GM23338 (cell line): Measurements from ENCODE around the gene KRTCAP3. TPM values are rescaled to one million over a fixed set of nuclear protein-coding genes. Genes with fewer than 3 reads are reported as not detected.
A peak's percentile ranks its signal among the peaks of the same experiment; 100 is the strongest.

Source experiments
- ATAC-seq: fragments of 200-7000 bp; cut with Tn5 transposase; 3 replicates; pipeline ENCODE4 v1.9.1; 2020
- DNase-seq: peaks from one replicate; pipeline ENCODE4 v3.0.0-alpha.2; 2015; ENCODE audit warnings: low spot score
- H2AFZ ChIP-seq: fragments of 200-600 bp; sonication (generic); 2 replicates; pipeline ENCODE4 v1.8.0; 2016; ENCODE audit warnings: antibody characterized with exemption, mild to moderate bottlenecking, moderate library complexity
- H3F3A ChIP-seq: fragments of 200-600 bp; sonication (generic); replicated peaks from 2 replicates; pipeline ENCODE4 v1.8.0; 2017; ENCODE audit warnings: antibody characterized with exemption, mixed run types, low read depth
- H3K27ac ChIP-seq: fragments of 200-600 bp; sonication (generic); 2 replicates; pipeline ENCODE4 v1.6.1; 2016; ENCODE audit warnings: low read depth
- H3K27me3 ChIP-seq: fragments of 200-600 bp; sonication (generic); 2 replicates; pipeline ENCODE4 v1.8.0; 2016; ENCODE audit warnings: mild to moderate bottlenecking, mixed run types, moderate library complexity; ENCODE audit not compliant: insufficient read depth
- H3K36me3 ChIP-seq: fragments of 200-600 bp; sonication (generic); 2 replicates; pipeline ENCODE4 v1.8.0; 2016; ENCODE audit warnings: mild to moderate bottlenecking; ENCODE audit not compliant: insufficient read depth
- H3K4me1 ChIP-seq: fragments of 200-600 bp; sonication (generic); 2 replicates; pipeline ENCODE4 v1.8.0; 2016; ENCODE audit warnings: mild to moderate bottlenecking, moderate library complexity; ENCODE audit not compliant: insufficient read depth
- H3K4me2 ChIP-seq: fragments of 200-600 bp; sonication (generic); 2 replicates; pipeline ENCODE4 v1.7.1; 2017; ENCODE audit warnings: mixed run types
- H3K4me3 ChIP-seq: fragments of 200-600 bp; sonication (generic); 2 replicates; pipeline ENCODE4 v1.6.1; 2016; ENCODE audit warnings: mixed run types
- H3K79me2 ChIP-seq: fragments of 200-600 bp; sonication (generic); replicated peaks from 2 replicates; pipeline ENCODE4 v1.8.0; 2017; ENCODE audit warnings: mild to moderate bottlenecking; ENCODE audit not compliant: insufficient read depth
- H3K9me2 ChIP-seq: fragments of 200-600 bp; sonication (generic); 2 replicates; pipeline ENCODE4 v1.8.0; 2017; ENCODE audit not compliant: insufficient read depth
- H4K20me1 ChIP-seq: fragments of 200-600 bp; sonication (generic); replicated peaks from 2 replicates; pipeline ENCODE4 v1.8.0; 2017; ENCODE audit warnings: mild to moderate bottlenecking; ENCODE audit not compliant: insufficient read depth
- H3K27ac Mint-ChIP-seq: 2 replicates; pipeline ENCODE4 v1.8.0; 2020; ENCODE audit warnings: inconsistent platforms, mild to moderate bottlenecking, moderate library complexity, mixed read lengths
- H3K27me3 Mint-ChIP-seq: 3 replicates; pipeline ENCODE4 v1.8.0; 2022; ENCODE audit warnings: low read depth, mild to moderate bottlenecking, moderate library complexity, mixed read lengths, inconsistent platforms; ENCODE audit not compliant: insufficient read depth, poor library complexity
- H3K36me3 Mint-ChIP-seq: 3 replicates; pipeline ENCODE4 v1.8.0; 2021; ENCODE audit warnings: low read depth, mild to moderate bottlenecking, inconsistent platforms, moderate library complexity, mixed read lengths
- H3K4me1 Mint-ChIP-seq: 3 replicates; pipeline ENCODE4 v1.8.0; 2020; ENCODE audit warnings: mild to moderate bottlenecking, inconsistent platforms, mixed read lengths
- H3K4me3 Mint-ChIP-seq: 3 replicates; pipeline ENCODE4 v1.8.0; 2021; ENCODE audit warnings: moderate library complexity, mild to moderate bottlenecking, inconsistent platforms, mixed read lengths
- H3K9me3 Mint-ChIP-seq: 3 replicates; pipeline ENCODE4 v1.8.0; 2020; ENCODE audit warnings: moderate library complexity, mild to moderate bottlenecking, inconsistent platforms, mixed read lengths
- CREB1 ChIP-seq: fragments of 250-450 bp; sonication (Bioruptor Pico); IDR thresholded peaks from 2 replicates; pipeline ENCODE4 v1.5.0; 2020; ENCODE audit warnings: low read depth, mild to moderate bottlenecking, moderate library complexity
- EZH2 ChIP-seq: fragments of 200-600 bp; sonication (generic); IDR thresholded peaks from one replicate; pipeline ENCODE4 v1.8.0; 2017; ENCODE audit warnings: antibody characterized with exemption, mild to moderate bottlenecking, low read depth; ENCODE audit not compliant: unreplicated experiment
- EZH2phosphoT487 ChIP-seq: fragments of 200-600 bp; sonication (generic); IDR thresholded peaks from one replicate; pipeline ENCODE4 v1.8.1; 2018; ENCODE audit warnings: antibody characterized with exemption; ENCODE audit not compliant: unreplicated experiment
- JUNB ChIP-seq: IDR thresholded peaks from one replicate; pipeline ENCODE4 v1.6.1; 2016; ENCODE audit warnings: antibody characterized with exemption; ENCODE audit not compliant: unreplicated experiment
- NANOG ChIP-seq: IDR thresholded peaks from 2 replicates; pipeline ENCODE4 v1.6.1; 2016; ENCODE audit warnings: antibody characterized with exemption, borderline replicate concordance
- POLR2AphosphoS5 ChIP-seq: IDR thresholded peaks from 2 replicates; pipeline ENCODE4 v1.6.1; 2016; ENCODE audit warnings: antibody characterized with exemption, low read depth
- STAT1 ChIP-seq: IDR thresholded peaks from one replicate; pipeline ENCODE4 v1.6.1; 2016; ENCODE audit warnings: antibody characterized with exemption; ENCODE audit not compliant: unreplicated experiment
- ZNF114 ChIP-seq: fragments of 250-450 bp; sonication (Bioruptor Pico); IDR thresholded peaks from 2 replicates; pipeline ENCODE4 v1.5.0; 2020; ENCODE audit warnings: mild to moderate bottlenecking, moderate library complexity
- ZNF331 ChIP-seq: fragments of 250-450 bp; sonication (Bioruptor Pico); IDR thresholded peaks from 2 replicates; pipeline ENCODE4 v1.5.0; 2020; ENCODE audit warnings: low read depth, mild to moderate bottlenecking, moderate library complexity
- polyA plus RNA-seq: library from polyadenylated mRNA; unstranded; fragments of >200 nt; fragmentation: Nextera tagmentation; extraction: Ambion mirVana; gene quantifications from 2 replicates; pipeline ENCODE4 v1.2.1, GENCODE V29; 2016
- total RNA-seq: library from RNA; depleted of rRNA; stranded (reverse); fragments of >200 nt; shearing (Covaris generic); gene quantifications from 2 replicates; pipeline ENCODE4 v1.2.3, GENCODE V29; 2014
- TF ChIP-seq, protein P1 (sequence below), 2 experiments: fragments of 200-600 bp in 1 of 2; sonication (generic) in 1 of 2; conservative IDR thresholded peaks; 2 replicates each; pipeline versions ENCODE4 v1.5.1 to v1.6.1; 2016 to 2017; ENCODE audit warnings: antibody characterized with exemption in 2 of 2, low read depth in 2 of 2, mild to moderate bottlenecking in 2 of 2, moderate library complexity in 1 of 2
- TF ChIP-seq, protein P2 (sequence below): IDR thresholded peaks from one replicate; pipeline ENCODE4 v1.6.1; 2018; ENCODE audit warnings: antibody characterized with exemption; ENCODE audit not compliant: unreplicated experiment
- TF ChIP-seq, protein P3 (sequence below): IDR thresholded peaks from 2 replicates; pipeline ENCODE4 v1.6.1; 2016; ENCODE audit warnings: antibody characterized with exemption

Gene KRTCAP3
- total and polyA plus RNA-seq, 2 experiments from 2014 or later = 15.8 to 52.4 TPM

GRCh38 chr2:27442920-27443282 is 720 bp downstream of the KRTCAP3 start:
- peak overlapping the region; percentile 97 for H2AFZ ChIP-seq
- H3K4me2 ChIP-seq = peak overlapping the region; percentile 94
- peaks cover 7% of the 10 kb centered on the region for H3K4me1 ChIP-seq
- no peaks in the 10 kb centered on the region for H3K9me3 Mint-ChIP-seq
- H3K4me3 ChIP-seq = peak overlapping the region; percentile 77
- DNase-seq = no peak
- peaks cover 6% of the 10 kb centered on the region; the same call in 1 of the 2 replicates for H3K36me3 ChIP-seq
- 0 out of 2 replicates have a peak overlapping the region, but pooled peaks have one; percentile 27 for H3K27ac Mint-ChIP-seq
- H3K27ac ChIP-seq = no peak overlapping the region
- peaks cover 8% of the 10 kb centered on the region for H3K27me3 Mint-ChIP-seq
- H3K36me3 Mint-ChIP-seq = peaks cover 48% of the 10 kb centered on the region
- H3K27me3 ChIP-seq = no peaks in the 10 kb centered on the region
- H3K79me2 ChIP-seq = no peaks in the 10 kb centered on the region; the same call in 1 of the 2 replicates
- TF ChIP-seq, protein P1, sequence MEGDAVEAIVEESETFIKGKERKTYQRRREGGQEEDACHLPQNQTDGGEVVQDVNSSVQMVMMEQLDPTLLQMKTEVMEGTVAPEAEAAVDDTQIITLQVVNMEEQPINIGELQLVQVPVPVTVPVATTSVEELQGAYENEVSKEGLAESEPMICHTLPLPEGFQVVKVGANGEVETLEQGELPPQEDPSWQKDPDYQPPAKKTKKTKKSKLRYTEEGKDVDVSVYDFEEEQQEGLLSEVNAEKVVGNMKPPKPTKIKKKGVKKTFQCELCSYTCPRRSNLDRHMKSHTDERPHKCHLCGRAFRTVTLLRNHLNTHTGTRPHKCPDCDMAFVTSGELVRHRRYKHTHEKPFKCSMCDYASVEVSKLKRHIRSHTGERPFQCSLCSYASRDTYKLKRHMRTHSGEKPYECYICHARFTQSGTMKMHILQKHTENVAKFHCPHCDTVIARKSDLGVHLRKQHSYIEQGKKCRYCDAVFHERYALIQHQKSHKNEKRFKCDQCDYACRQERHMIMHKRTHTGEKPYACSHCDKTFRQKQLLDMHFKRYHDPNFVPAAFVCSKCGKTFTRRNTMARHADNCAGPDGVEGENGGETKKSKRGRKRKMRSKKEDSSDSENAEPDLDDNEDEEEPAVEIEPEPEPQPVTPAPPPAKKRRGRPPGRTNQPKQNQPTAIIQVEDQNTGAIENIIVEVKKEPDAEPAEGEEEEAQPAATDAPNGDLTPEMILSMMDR (conservative IDR thresholded peaks at IDR 0.05; ENCODE audit: low read depth in 2 of 2) = no peak
- TF ChIP-seq NANOG (no peak), EZH2phosphoT487 (no peak), EZH2 (no peak), JUNB (no peak), ZNF114 (no peak), ZNF331 (CRISPR knock-in tag) (no peak), CREB1 (CRISPR knock-in tag) (no peak), POLR2AphosphoS5 (no peak), STAT1 (no peak)
- TF ChIP-seq, protein P2, sequence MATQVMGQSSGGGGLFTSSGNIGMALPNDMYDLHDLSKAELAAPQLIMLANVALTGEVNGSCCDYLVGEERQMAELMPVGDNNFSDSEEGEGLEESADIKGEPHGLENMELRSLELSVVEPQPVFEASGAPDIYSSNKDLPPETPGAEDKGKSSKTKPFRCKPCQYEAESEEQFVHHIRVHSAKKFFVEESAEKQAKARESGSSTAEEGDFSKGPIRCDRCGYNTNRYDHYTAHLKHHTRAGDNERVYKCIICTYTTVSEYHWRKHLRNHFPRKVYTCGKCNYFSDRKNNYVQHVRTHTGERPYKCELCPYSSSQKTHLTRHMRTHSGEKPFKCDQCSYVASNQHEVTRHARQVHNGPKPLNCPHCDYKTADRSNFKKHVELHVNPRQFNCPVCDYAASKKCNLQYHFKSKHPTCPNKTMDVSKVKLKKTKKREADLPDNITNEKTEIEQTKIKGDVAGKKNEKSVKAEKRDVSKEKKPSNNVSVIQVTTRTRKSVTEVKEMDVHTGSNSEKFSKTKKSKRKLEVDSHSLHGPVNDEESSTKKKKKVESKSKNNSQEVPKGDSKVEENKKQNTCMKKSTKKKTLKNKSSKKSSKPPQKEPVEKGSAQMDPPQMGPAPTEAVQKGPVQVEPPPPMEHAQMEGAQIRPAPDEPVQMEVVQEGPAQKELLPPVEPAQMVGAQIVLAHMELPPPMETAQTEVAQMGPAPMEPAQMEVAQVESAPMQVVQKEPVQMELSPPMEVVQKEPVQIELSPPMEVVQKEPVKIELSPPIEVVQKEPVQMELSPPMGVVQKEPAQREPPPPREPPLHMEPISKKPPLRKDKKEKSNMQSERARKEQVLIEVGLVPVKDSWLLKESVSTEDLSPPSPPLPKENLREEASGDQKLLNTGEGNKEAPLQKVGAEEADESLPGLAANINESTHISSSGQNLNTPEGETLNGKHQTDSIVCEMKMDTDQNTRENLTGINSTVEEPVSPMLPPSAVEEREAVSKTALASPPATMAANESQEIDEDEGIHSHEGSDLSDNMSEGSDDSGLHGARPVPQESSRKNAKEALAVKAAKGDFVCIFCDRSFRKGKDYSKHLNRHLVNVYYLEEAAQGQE = no peak
- TF ChIP-seq, protein P3, sequence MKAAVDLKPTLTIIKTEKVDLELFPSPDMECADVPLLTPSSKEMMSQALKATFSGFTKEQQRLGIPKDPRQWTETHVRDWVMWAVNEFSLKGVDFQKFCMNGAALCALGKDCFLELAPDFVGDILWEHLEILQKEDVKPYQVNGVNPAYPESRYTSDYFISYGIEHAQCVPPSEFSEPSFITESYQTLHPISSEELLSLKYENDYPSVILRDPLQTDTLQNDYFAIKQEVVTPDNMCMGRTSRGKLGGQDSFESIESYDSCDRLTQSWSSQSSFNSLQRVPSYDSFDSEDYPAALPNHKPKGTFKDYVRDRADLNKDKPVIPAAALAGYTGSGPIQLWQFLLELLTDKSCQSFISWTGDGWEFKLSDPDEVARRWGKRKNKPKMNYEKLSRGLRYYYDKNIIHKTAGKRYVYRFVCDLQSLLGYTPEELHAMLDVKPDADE = no peak
- no peaks in the 10 kb centered on the region; the same call in none of the 2 replicates for H4K20me1 ChIP-seq
- H3F3A ChIP-seq = peaks cover 21% of the 10 kb centered on the region
- H3K4me3 Mint-ChIP-seq = peak overlapping the region; percentile 78
- peaks cover 16% of the 10 kb centered on the region for H3K4me1 Mint-ChIP-seq
- no peaks in the 10 kb centered on the region for H3K9me2 ChIP-seq
- peak; percentile 22 for ATAC-seq
